GM18508 (cell line): ENCODE results near the gene PPP1R18.
"Not testable (repeated sequence)": the region's sequence is repeated elsewhere in the genome, so short reads cannot be mapped to it uniquely, and the experiment has no call there.

ENCODE experiments used
- ATAC-seq: cut with Tn5 transposase; IDR thresholded peaks from one replicate; pipeline ENCODE4 v1.9.1; 2021; ENCODE audit warnings: moderate number of reproducible peaks; ENCODE audit not compliant: insufficient read depth, unreplicated experiment

The PPP1R18 gene

GRCh38 chr6:30686009-30686907 is at the start of gene PPP1R18:
TSS of gene PPP1R18 (minus strand) at chr6:30686645. CDS start at chr6:30686018, 627 bp downstream.
- no peak for ATAC-seq

- ATAC-seq: no peak
These were observed 49.3 kb upstream of the PPP1R18 start for GRCh38 chr6:30735668-30736314.

- no peak for ATAC-seq
These were observed 45.9 kb upstream of the PPP1R18 start for GRCh38 chr6:30732237-30732943.

GRCh38 chr6:30730601-30731435 is 44.4 kb upstream of the PPP1R18 start:
- ATAC-seq: no peak

- ATAC-seq: no peak
These were observed 41.6 kb upstream of the PPP1R18 start for GRCh38 chr6:30727920-30728553.

GRCh38 chr6:30726506-30727413 is 40.3 kb upstream of the PPP1R18 start:
- no peak for ATAC-seq

- ATAC-seq: no peak
These were observed 39.5 kb upstream of the PPP1R18 start for GRCh38 chr6:30725713-30726505.

- ATAC-seq: no peak
These were observed 38.6 kb upstream of the PPP1R18 start for GRCh38 chr6:30724906-30725667.

GRCh38 chr6:30723843-30724741 is 37.6 kb upstream of the PPP1R18 start:
- ATAC-seq: not testable (repeated sequence)

- ATAC-seq: not testable (repeated sequence)
These were observed 36.9 kb upstream of the PPP1R18 start for GRCh38 chr6:30723159-30723842.

GRCh38 chr6:30722280-30723112 is 36.1 kb upstream of the PPP1R18 start:
- ATAC-seq: no peak

GRCh38 chr6:30722025-30722279 is 35.5 kb upstream of the PPP1R18 start:
- ATAC-seq: not testable (repeated sequence)

- no peak for ATAC-seq
These were observed 35.0 kb upstream of the PPP1R18 start for GRCh38 chr6:30721198-30722024.

- no peak for ATAC-seq
These were observed 34.3 kb upstream of the PPP1R18 start for GRCh38 chr6:30720738-30721197.
